ENCODE results near the gene HEATR5B.

The HEATR5B gene

GRCh38 chr2:37083873-37084794, at the start of gene HEATR5B, which contains the start of gene GPATCH11:
Gene HEATR5B (minus strand): TSS chr2:37084372. CDS start chr2:37083414, 958 bp downstream.
Gene GPATCH11 (plus strand): TSS chr2:37084518. CDS start chr2:37088382, 3,864 bp downstream.
- peak; percentile 92 to 99 for DNase-seq

- no peak for DNase-seq
Measured at GRCh38 chr2:37132914-37133313, 48.7 kb upstream of the HEATR5B start.

GRCh38 chr2:37125416-37125815, 41.2 kb upstream of the HEATR5B start:
- peak in 1 of 2 experiments; percentile 32 for DNase-seq

- no peak for DNase-seq
Measured at GRCh38 chr2:37119157-37119556, 35.0 kb upstream of the HEATR5B start.

GRCh38 chr2:37117566-37117965, 33.4 kb upstream of the HEATR5B start:
- DNase-seq: no peak

GRCh38 chr2:37111958-37112357, 27.8 kb upstream of the HEATR5B start:
- no peak for DNase-seq

- no peak for DNase-seq
Measured at GRCh38 chr2:37110306-37111212, 26.4 kb upstream of the HEATR5B start.

GRCh38 chr2:37109523-37109922, 25.4 kb upstream of the HEATR5B start:
- DNase-seq: no peak

- no peak for DNase-seq
Measured at GRCh38 chr2:37105150-37105549, 21.0 kb upstream of the HEATR5B start.

- no peak for DNase-seq
Measured at GRCh38 chr2:37104178-37104577, 20.0 kb upstream of the HEATR5B start.

- no peak for DNase-seq
Measured at GRCh38 chr2:37102588-37102987, 18.4 kb upstream of the HEATR5B start.

GRCh38 chr2:37100054-37100453, 15.9 kb upstream of the HEATR5B start:
- no peak for DNase-seq

- no peak for DNase-seq
Measured at GRCh38 chr2:37098416-37099118, 14.4 kb upstream of the HEATR5B start.

- DNase-seq: no peak
Measured at GRCh38 chr2:37096568-37096967, 12.4 kb upstream of the HEATR5B start.

GRCh38 chr2:37091873-37092272, 7.7 kb upstream of the HEATR5B start:
- no peak for DNase-seq

- no peak for DNase-seq
Measured at GRCh38 chr2:37090019-37090477, 5.9 kb upstream of the HEATR5B start.

GRCh38 chr2:37085731-37086147, 1.6 kb upstream of the HEATR5B start:
- DNase-seq: no peak

- DNase-seq: no peak
Measured at GRCh38 chr2:37084797-37085196, 625 bp upstream of the HEATR5B start.

GRCh38 chr2:37080689-37081088, 3.5 kb downstream of the HEATR5B start:
- DNase-seq: no peak

- no peak for DNase-seq
Measured at GRCh38 chr2:37080266-37080665, 3.9 kb downstream of the HEATR5B start.

- no peak for DNase-seq
Measured at GRCh38 chr2:37070931-37071330, 13.2 kb downstream of the HEATR5B start.

- DNase-seq: no peak
Measured at GRCh38 chr2:37068686-37069085, 15.5 kb downstream of the HEATR5B start.

GRCh38 chr2:37061776-37062175, 22.4 kb downstream of the HEATR5B start:
- DNase-seq: no peak

All from NCI-H524 (cell line).